Uterus (tissue), 4 donors: ENCODE results near the gene MYCBPAP. TPM values are rescaled to one million over a fixed set of nuclear protein-coding genes. Genes with fewer than 3 reads are reported as not detected.

ENCODE experiments used
- DNase-seq, 2 donors: peaks; one replicate each; pipeline ENCODE4 v3.0.0-alpha.2; 2019 to 2020
- H3K27ac ChIP-seq, 2 donors: fragments of 200-600 bp; sonication (generic); 1 replicate in 1 of 2; 2 replicates in 1 of 2; pipeline ENCODE4 v1.5.1; 2016 to 2018
- H3K27me3 ChIP-seq, 2 donors: fragments of 200-600 bp; sonication (generic); one replicate each; pipeline ENCODE4 v1.5.1; 2018 to 2019; ENCODE audit warnings: control low read depth in 1 of 2
- H3K36me3 ChIP-seq, 2 donors: fragments of 200-600 bp; sonication (generic); one replicate each; pipeline ENCODE4 v1.5.1; 2019; ENCODE audit warnings: control low read depth in 1 of 2
- H3K4me1 ChIP-seq, 2 donors: fragments of 200-600 bp; sonication (generic); one replicate each; pipeline ENCODE4 v1.5.1; 2018 to 2019; ENCODE audit warnings: control low read depth in 1 of 2
- H3K4me3 ChIP-seq, 2 donors: fragments of 200-600 bp; sonication (generic); 1 replicate in 1 of 2; 2 replicates in 1 of 2; pipeline ENCODE4 v1.5.1; 2018 to 2019; ENCODE audit warnings: mild to moderate bottlenecking in 1 of 2
- H3K9me3 ChIP-seq, 2 donors: fragments of 200-600 bp; sonication (generic); one replicate each; pipeline ENCODE4 v1.5.1; 2019; ENCODE audit warnings: control low read depth in 1 of 2
- CTCF ChIP-seq, 4 experiments: fragments of 200-600 bp in 2 of 4; fragments of 450-650 bp in 2 of 4; sonication (generic) in 2 of 4; IDR thresholded peaks; one replicate each; pipeline ENCODE4 v1.5.1; 2016 to 2019; ENCODE audit warnings: antibody characterized with exemption in 4 of 4, mild to moderate bottlenecking in 2 of 4, moderate library complexity in 1 of 4
- POLR2A ChIP-seq, 2 donors: fragments of 450-650 bp; IDR thresholded peaks; one replicate each; pipeline ENCODE4 v1.6.1; 2016; ENCODE audit warnings: antibody characterized with exemption in 2 of 2, mild to moderate bottlenecking in 1 of 2, moderate library complexity in 1 of 2
- intact Hi-C: fragments of 100-400 bp; cut with DNase I; formaldehyde crosslinking; loops from one replicate; pipeline ENCODE4 v1.15.1; 2023; ENCODE audit warnings: low total_unique reads
- total RNA-seq, 4 donors: library from RNA; depleted of rRNA in 3 of 4; stranded (reverse); fragments of >200 nt in 3 of 4; gene quantifications; one replicate each; pipeline versions ENCODE4 v1.1.0 to v1.2.4, GENCODE V29; 2014 to 2023
- donor health status: DM: yes; HTN: yes; CAD: no.

The MYCBPAP gene
- total RNA-seq, 4 donors from 2014 or later: 2.7 to 11.5 (median 5.1) TPM

DNA sequence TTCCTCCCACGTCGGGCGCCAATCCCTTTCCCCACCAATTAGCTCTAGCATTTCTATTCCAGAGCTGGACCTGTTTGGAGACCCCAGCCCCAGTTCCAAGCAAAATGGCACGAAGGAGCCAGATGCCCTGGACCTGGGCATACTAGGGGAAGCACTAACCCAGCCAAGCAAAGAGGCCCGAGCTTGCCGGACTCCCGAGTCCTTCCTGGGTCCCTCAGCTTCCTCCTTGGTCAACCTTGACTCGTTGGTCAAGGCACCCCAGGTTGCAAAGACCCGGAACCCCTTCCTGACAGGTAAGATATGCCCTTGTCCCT is 33.1 kb downstream of the MYCBPAP start:
- TF ChIP-seq POLR2A (IDR thresholded peaks at IDR 0.05) (no peak), CTCF (IDR thresholded peaks at IDR 0.05) (no peak)
- intact Hi-C loops: loop anchor here (10.0 kb wide), 1 partner anchor 143 kb away; no protein-coding TSS in a partner anchor
- no peak for DNase-seq
- H3K9me3 ChIP-seq: no peaks in the 10 kb centered on the region
- H3K4me3 ChIP-seq: peak overlapping the region; percentile 28 to 47
- peak overlapping the region; percentile 67 to 70 for H3K27ac ChIP-seq
- no peaks in the 10 kb centered on the region for H3K36me3 ChIP-seq
- peaks cover 4 to 11% of the 10 kb centered on the region in 2 donors for H3K4me1 ChIP-seq
- H3K27me3 ChIP-seq: no peaks in the 10 kb centered on the region

DNA sequence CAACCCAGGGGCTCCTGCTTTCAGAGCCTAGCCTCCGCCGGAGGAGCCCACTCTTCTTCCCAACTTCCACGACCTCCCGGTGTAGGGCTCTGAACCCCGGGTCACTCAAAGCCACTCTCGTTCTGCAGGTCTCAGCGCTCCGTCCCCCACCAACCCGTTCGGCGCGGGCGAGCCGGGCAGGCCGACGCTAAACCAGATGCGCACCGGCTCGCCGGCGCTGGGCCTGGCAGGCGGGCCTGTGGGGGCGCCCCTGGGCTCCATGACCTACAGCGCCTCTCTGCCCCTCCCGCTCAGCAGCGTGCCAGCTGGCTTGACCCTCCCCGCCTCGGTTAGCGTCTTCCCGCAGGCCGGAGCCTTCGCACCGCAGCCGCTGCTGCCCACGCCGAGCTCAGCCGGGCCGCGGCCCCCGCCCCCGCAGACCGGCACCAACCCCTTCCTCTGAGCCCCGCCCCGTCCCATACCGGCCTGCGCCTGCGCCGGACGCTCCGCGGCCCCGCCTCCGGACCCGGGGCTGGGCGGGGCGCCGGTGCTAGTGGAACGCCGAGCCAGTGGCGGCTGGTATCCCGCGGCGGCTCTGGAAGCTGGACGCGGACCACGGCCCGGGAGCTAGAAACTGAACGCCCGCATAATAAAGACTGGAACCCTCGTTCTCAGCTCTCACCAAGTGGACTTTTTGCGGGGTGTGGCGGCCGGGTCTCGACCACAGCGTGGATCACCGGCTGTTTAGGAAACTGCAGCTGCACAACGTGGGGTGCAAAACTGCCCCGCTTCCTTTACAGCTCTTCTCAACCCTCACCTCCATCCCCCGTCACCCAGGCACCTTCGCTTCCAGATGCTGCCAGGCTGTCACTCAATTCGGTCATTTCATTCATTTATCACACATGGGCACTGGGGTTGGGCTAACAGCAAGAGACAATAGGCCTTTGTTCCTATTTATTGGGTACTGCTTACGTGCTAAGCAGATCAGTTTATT is 33.8 kb downstream of the MYCBPAP start:
- intact Hi-C loops: loop anchor here (10.0 kb wide), 1 partner anchor 143 kb away; no protein-coding TSS in a partner anchor
- peak overlapping the region; percentile 28 to 47 for H3K4me3 ChIP-seq

GRCh38 chr17:50542795-50543774 is 34.8 kb downstream of the MYCBPAP start:
- TF ChIP-seq POLR2A (IDR thresholded peaks at IDR 0.05): no peak
- TF ChIP-seq CTCF (IDR thresholded peaks at IDR 0.05): no peak
- Histone ChIP-seq H3K4me1 (peaks cover 4 to 11% of the 10 kb centered on the region in 2 donors), H3K27ac (no peak overlapping the region), H3K27me3 (no peaks in the 10 kb centered on the region), H3K4me3 (peak overlapping the region in 1 of 2 donors; percentile 47), H3K36me3 (no peaks in the 10 kb centered on the region), H3K9me3 (no peaks in the 10 kb centered on the region)
- intact Hi-C loops: loop anchor here (10.0 kb wide), 1 partner anchor 142 kb away; no protein-coding TSS in a partner anchor
- no peak for DNase-seq

More for the DNA sequence above, 33.8 kb downstream of the MYCBPAP start:
- TF ChIP-seq POLR2A (IDR thresholded peaks at IDR 0.05): peak; percentile 29 to 74
- TF ChIP-seq CTCF (IDR thresholded peaks at IDR 0.05): peak in 3 of 4 experiments; percentile 28 to 49 (median 36)
- no peaks in the 10 kb centered on the region for H3K9me3 ChIP-seq
- H3K36me3 ChIP-seq: no peaks in the 10 kb centered on the region
- H3K4me1 ChIP-seq: peaks cover 4 to 11% of the 10 kb centered on the region in 2 donors
- peak overlapping the region; percentile 67 to 70 for H3K27ac ChIP-seq
- no peaks in the 10 kb centered on the region for H3K27me3 ChIP-seq
- peak; percentile 79 to 89 for DNase-seq

- no peaks in the 10 kb centered on the region for H3K27me3 ChIP-seq
- H3K9me3 ChIP-seq: no peaks in the 10 kb centered on the region
- peaks cover 4 to 11% of the 10 kb centered on the region in 2 donors for H3K4me1 ChIP-seq
- H3K36me3 ChIP-seq: no peaks in the 10 kb centered on the region
- H3K27ac ChIP-seq: no peak overlapping the region
- no peak for DNase-seq
- TF ChIP-seq POLR2A (IDR thresholded peaks at IDR 0.05) (no peak), CTCF (IDR thresholded peaks at IDR 0.05) (no peak)
- no peak overlapping the region for H3K4me3 ChIP-seq
- intact Hi-C loops: loop anchor here (10.0 kb wide), 1 partner anchor 140 kb away; no protein-coding TSS in a partner anchor
Observed at GRCh38 chr17:50544516-50544915, 36.3 kb downstream of the MYCBPAP start.
